GM12878 (cell line): ENCODE results near the gene SHB.

Experiments
- CTCF ChIP-seq, 3 experiments: IDR thresholded peaks in 2 of 3; conservative IDR thresholded peaks in 1 of 3; 2 replicates each; pipeline ENCODE4 v1.5.1; 2011; ENCODE audit warnings: low read depth in 3 of 3, low read length in 3 of 3, mild to moderate bottlenecking in 3 of 3, control low read depth in 2 of 3, moderate library complexity in 2 of 3, inconsistent platforms in 1 of 3, mixed read lengths in 1 of 3; ENCODE audit not compliant: control insufficient read depth in 2 of 3, insufficient read depth in 1 of 3; ENCODE audit errors: extremely low read depth in 1 of 3
- ELK1 ChIP-seq: IDR thresholded peaks from 2 replicates; pipeline ENCODE4 v1.6.1; 2012; ENCODE audit warnings: low read depth, low read length, improper control_type of control experiment
- EZH2 ChIP-seq: IDR thresholded peaks from 2 replicates; pipeline ENCODE4 v1.6.1; 2012; ENCODE audit warnings: low read depth, mild to moderate bottlenecking, control low read depth, inconsistent platforms, low read length, borderline replicate concordance; ENCODE audit not compliant: control insufficient read depth
- YBX1 ChIP-seq: fragments of 450-650 bp; IDR thresholded peaks from 2 replicates; pipeline ENCODE4 v1.6.1; 2016; ENCODE audit warnings: antibody characterized with exemption
- TF ChIP-seq, protein P1 (sequence below): IDR thresholded peaks from 2 replicates; pipeline ENCODE4 v1.6.1; 2012; ENCODE audit warnings: low read depth, low read length, improper control_type of control experiment

GRCh38 chr9:37963936-37964739 is 104.9 kb downstream of the SHB start:
- no peak for TF ChIP-seq CTCF (IDR thresholded peaks at IDR 0.05 in 2 of 3, conservative IDR thresholded peaks at IDR 0.05 in 1 of 3; ENCODE audit: control insufficient read depth in 2 of 3, extremely low read depth in 1 of 3, insufficient read depth in 1 of 3, low read depth in 3 of 3, low read length in 3 of 3)
- TF ChIP-seq, protein P1, sequence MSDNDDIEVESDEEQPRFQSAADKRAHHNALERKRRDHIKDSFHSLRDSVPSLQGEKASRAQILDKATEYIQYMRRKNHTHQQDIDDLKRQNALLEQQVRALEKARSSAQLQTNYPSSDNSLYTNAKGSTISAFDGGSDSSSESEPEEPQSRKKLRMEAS, result no peak
- no peak for TF ChIP-seq ELK1
- TF ChIP-seq EZH2, result no peak
- no peak for TF ChIP-seq YBX1
